GM12891 (cell line): Measurements from ENCODE around the gene C1QTNF3.
"Not testable (repeated sequence)": the region's sequence is repeated elsewhere in the genome, so short reads cannot be mapped to it uniquely, and the experiment has no call there.

Experiments used
- PAX5 ChIP-seq: IDR thresholded peaks from 2 replicates; pipeline ENCODE4 v1.6.1; 2011; ENCODE audit warnings: low read length, moderate library complexity, mild to moderate bottlenecking; ENCODE audit not compliant: insufficient read depth, severe bottlenecking
- POLR2A ChIP-seq: IDR thresholded peaks from 2 replicates; pipeline ENCODE4 v1.6.1; 2011; ENCODE audit warnings: low read depth, low read length, control low read depth
- POLR2AphosphoS5 ChIP-seq: IDR thresholded peaks from 2 replicates; pipeline ENCODE4 v1.6.1; 2011; ENCODE audit warnings: low read depth, low read length, control low read depth
- POU2F2 ChIP-seq: IDR thresholded peaks from 2 replicates; pipeline ENCODE4 v1.6.1; 2011; ENCODE audit warnings: low read depth, mild to moderate bottlenecking, control low read depth, low read length, moderate library complexity
- SPI1 ChIP-seq: IDR thresholded peaks from 2 replicates; pipeline ENCODE4 v1.6.1; 2011; ENCODE audit warnings: low read depth, low read length, control low read depth
- TAF1 ChIP-seq: IDR thresholded peaks from 2 replicates; pipeline ENCODE4 v1.6.1; 2011; ENCODE audit warnings: low read depth, low read length, control low read depth

- not testable (repeated sequence) for TF ChIP-seq POLR2AphosphoS5, POLR2A, SPI1, TAF1, POU2F2, PAX5
Measured at GRCh38 chr5:34074472-34074871, 31.5 kb upstream of the C1QTNF3 start.
